ENCODE results near the gene ZNF516.
"Not testable (repeated sequence)": the region's sequence is repeated elsewhere in the genome, so short reads cannot be mapped to it uniquely, and the experiment has no call there.

The ZNF516 gene

DNA sequence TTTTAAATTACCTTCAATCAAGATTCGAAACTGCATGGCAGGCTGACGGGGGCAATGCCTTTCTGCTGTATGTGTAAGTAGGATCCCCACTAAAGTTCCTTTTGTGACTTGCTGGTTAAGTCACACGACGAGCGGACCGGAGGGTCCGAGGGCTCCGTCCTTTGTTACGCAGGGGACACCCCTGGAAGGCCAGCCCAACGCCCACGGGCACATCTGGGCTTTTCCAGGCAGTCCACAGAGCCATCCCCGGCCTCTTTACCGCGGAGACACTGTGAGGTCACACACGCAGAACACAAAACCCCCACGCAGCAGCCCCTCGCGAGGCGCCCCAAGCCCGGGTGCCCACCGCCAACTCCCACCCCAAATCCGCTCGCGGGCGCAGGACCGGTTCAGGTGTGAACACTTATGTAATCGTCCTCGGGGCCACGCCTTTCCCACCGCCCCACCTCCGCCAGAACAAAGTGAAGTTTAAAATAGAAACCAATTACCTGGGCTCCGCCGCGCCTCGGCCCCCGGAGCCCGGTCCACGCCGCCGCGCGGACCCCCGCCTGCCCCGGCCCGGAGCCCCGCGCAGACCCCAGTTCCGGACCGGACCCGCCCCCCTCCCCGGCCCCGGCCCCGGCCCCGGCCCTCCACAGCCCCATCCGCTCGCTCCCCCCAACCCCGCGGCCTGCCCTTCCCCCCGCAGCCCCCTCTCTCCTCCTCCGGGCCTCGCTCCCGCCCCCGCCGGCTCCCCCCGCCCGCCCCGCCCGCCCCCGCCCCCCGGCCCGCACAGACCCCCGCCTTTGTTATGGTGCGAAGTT lies 4.2 kb downstream of the ZNF516 start:
- DNase-seq (ENCODE audit: low read depth) = no peak

- no peak for DNase-seq (ENCODE audit: low read depth)
Measured at GRCh38 chr18:76490033-76490432, 5.0 kb downstream of the ZNF516 start.

DNA sequence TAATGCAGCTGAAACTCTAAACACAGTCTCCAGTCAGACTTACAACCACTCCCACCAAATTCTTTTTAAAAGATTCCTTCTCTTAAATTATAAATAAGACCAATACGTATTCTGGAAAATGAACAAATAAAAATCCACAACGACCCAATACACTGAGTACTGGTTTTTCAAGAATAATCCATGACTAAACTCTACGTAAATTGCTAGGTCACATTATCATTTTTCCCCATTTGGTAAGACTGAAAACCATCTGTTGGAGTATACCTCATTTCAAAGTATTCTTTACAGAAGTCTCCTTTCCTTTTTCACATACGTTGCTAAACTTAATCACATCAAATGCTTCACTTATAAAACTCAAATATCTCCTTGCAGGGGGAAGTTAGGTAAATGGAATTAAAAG lies 6.0 kb downstream of the ZNF516 start:
- DNase-seq (ENCODE audit: low read depth) = no peak

GRCh38 chr18:76488190-76488589 lies 6.9 kb downstream of the ZNF516 start:
- DNase-seq (ENCODE audit: low read depth) = no peak

GRCh38 chr18:76487782-76488181 lies 7.3 kb downstream of the ZNF516 start:
- no peak for DNase-seq (ENCODE audit: low read depth)

- no peak for DNase-seq (ENCODE audit: low read depth)
Measured at GRCh38 chr18:76487070-76487469, 8.0 kb downstream of the ZNF516 start.

GRCh38 chr18:76486574-76486973 lies 8.5 kb downstream of the ZNF516 start:
- DNase-seq (ENCODE audit: low read depth) = no peak

DNA sequence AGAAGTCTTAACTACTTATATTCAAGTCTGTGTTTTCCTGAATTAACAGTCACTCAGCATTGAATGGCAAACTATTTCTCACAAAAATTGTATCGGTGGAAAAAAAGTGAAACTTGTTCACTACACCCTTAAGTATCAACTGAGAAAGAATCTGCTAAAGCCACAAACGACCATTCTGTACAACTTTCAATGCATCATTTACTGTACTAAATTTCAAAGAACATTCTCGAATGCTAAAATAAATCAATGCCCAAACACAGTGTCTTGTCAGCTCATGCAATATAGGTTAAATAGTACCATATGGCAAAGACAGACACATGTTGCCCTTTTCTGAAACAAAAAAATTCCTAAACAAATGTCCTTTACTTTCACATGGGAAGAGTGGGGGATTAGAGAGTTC lies 9.0 kb downstream of the ZNF516 start:
- no peak for DNase-seq (ENCODE audit: low read depth)

- DNase-seq (ENCODE audit: low read depth) = no peak
Measured at GRCh38 chr18:76484749-76485387, 10.2 kb downstream of the ZNF516 start.

DNA sequence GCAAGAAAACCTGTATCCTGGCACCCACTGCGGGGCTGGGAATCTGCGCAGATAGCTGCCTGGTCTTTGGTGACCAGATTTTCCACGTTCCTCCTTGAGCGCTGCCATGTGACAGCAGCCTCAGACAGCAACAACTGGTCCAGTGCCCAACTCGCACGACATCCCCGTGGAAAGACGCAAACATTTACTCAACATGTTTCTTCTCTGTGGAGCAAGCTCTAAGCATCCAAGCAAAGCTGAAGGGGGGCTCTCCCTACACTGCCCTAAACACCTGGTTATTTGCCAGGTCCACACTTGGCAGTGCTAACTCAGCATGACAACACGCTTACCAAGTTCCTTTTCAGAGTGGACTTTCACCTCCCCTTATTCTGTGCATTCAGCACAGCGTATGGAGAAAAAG lies 11.3 kb downstream of the ZNF516 start:
- no peak for DNase-seq (ENCODE audit: low read depth)

- DNase-seq (ENCODE audit: low read depth) = no peak
Measured at GRCh38 chr18:76482971-76483691, 11.9 kb downstream of the ZNF516 start.

GRCh38 chr18:76482267-76482666 lies 12.8 kb downstream of the ZNF516 start:
- no peak for DNase-seq (ENCODE audit: low read depth)

DNA sequence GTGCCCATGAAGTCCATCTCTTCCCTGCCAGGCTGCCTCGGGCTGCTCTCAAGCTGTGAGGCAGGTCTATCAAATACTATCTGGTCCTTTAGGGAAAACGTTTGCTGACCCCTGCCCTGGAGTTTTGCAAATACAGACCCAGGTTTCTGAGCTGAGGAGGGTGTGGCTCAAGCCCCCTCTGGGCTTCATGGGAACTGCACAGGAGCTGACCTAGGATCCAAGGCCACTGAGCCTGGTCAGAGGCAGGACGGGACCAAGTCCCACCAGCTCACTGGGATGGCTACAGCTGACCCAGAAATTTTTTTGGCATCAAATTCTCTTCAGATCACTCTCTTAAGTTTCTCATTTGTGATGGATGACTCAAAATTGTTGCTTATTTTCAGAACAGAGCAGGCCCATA lies 14.1 kb downstream of the ZNF516 start:
- no peak for DNase-seq (ENCODE audit: low read depth)

DNA sequence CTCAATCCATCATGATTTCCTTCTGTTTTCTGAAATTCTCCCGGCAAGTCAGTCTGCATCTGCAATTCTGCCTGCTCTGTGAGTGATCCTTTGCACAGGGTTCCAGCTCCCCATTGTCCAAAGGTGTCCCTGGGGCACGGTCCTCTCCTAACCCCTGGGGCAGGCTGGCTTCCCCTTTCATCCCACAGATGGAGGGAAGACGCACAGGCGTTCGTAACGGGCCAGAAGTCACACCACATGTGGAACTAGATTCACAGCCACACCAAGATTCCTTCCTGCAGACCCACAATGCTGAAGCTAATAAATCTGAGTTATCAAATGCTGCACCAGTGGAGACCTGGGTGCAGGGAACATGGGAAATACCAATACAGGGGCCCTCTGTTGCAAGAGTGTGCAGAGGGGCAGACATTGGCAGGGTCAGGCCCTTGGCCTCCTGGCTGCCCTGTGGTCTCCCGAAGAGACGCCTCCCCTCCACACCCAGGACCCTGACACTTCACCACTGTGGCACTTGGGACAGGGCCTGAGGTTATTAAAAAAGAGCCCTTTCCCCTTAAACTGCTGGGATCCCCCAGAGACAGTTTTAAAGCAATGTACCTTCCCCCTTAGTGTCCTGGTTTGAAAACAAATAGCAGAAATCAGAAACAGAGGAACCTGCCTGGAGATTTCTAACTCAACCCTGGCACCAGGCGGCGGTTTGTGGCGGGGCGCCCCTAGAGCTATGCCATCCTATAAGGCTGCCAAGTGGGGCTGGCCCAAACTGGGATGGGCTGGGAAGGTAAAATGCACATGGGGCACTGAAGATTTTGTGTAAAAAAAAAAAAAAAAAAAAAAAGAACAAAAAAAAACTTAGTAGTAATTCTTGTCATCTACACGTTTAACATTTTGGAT lies 15.4 kb downstream of the ZNF516 start:
- DNase-seq (ENCODE audit: low read depth) = no peak

DNA sequence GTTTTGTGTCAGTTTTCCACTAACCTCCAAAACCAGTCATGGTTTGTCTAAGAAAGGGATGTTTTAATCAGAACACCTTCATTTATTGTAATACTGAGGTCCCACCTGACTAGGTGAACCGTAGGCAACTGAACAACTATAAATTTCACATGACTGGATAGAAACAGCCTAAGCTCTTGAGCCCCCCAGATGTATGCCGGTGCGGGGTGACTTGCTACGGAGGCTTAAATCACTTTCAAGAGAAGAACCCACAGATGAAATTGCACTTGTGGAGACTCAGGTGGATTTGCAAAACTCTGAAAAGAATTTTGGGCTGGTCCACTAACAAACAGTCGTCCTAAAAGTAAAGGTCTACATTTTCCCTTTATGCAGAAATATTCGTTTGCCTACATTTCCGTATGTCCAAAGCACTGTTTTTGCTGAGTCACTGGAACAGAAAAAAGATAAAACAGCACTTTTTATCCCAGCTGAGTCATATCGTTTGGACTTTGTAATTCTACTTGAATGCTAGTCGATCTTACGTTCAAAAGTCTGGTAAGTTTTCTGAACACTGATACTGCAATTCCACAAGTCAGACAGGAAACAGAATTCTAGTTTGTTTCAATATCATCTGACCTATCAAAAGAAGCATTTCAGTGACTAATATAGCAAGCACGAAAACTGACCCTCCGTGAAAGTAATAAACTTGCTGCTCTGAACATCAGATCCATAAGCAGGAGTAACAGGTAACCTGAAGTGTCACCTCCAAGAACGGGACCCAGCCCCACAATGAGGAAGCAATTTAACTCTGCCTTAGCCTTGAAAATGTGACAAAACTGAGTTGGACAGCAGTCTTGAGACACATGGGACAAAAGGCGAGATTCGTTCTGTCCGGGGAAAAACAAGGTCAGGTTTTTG lies 18.1 kb downstream of the ZNF516 start:
- DNase-seq (ENCODE audit: low read depth) = no peak

DNA sequence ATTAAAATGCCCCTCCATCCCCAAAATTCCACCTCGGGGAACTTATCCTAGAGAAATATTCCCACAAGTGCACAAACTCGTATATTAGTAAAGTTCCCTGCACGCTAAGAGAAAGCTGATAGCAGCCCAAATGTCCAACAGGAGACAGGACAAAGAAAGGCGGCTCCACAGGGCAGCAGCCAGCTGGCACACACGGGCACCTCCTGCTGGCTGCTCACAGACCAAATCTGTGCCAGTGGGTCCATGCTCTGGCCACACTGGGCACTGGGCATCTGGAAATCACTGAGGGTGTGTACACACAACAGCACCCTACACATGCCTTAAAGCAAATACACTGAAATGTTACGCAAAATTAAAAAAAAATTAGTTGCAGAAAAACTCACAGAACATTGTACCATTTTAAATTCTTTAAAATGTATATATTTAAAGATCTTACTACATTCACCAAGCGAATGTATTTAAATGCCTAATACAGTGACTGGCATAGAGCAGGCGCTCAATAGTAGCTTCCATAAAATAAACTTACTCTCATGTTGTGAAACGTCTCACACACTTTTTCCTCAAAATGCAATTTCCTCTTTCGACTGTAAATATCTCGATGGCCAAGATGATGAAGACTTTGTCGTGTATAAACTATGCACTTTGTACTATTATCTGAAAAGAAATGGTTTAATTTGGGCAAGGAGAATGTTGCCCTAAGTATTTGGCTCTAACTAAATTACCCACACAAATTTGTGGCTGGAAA lies 19.4 kb downstream of the ZNF516 start:
- DNase-seq (ENCODE audit: low read depth) = no peak

DNA sequence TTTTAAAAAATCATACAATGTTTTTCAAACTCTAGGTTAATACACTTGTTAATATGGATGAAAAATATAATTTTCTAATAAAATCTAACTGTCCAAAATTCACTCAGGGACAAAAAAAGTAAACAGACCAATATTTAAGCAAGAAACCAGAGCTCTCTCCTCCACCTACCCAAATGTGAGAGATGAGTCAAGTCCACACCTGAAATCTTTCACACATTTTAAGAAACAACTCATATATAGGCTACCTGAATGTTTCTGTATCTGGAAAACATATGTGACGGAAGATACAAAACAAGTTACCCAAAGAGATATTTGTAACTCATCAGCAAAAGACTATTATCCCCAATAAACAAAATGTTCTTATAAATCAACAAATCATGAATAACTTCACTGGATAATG lies 20.2 kb downstream of the ZNF516 start:
- DNase-seq (ENCODE audit: low read depth) = no peak

DNA sequence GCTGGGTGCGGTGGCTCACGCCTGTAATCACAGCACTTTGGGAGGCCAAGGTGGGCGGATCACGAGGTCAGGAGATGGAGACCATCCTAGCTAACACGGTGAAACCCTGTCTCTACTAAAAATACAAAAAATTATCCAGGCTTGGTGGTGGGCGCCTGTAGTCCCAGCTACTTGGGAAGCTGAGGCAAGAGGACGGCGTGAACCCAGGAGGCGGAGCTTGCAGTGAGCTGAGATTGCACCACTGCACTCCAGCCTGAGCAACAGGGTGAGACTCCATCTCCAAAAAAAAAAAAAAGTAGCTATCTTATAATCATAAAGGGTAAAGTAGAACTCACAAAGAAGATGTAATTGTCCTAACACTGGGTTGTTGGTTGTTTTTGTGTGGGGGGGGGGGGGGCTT lies 21.5 kb downstream of the ZNF516 start:
- not testable (repeated sequence) for DNase-seq (ENCODE audit: low read depth)

GRCh38 chr18:76472829-76473228 lies 22.2 kb downstream of the ZNF516 start:
- no peak for DNase-seq (ENCODE audit: low read depth)

- no peak for DNase-seq (ENCODE audit: low read depth)
Measured at GRCh38 chr18:76471593-76471992, 23.4 kb downstream of the ZNF516 start.
